Measurements from ENCODE around the gene ADA.

DNA sequence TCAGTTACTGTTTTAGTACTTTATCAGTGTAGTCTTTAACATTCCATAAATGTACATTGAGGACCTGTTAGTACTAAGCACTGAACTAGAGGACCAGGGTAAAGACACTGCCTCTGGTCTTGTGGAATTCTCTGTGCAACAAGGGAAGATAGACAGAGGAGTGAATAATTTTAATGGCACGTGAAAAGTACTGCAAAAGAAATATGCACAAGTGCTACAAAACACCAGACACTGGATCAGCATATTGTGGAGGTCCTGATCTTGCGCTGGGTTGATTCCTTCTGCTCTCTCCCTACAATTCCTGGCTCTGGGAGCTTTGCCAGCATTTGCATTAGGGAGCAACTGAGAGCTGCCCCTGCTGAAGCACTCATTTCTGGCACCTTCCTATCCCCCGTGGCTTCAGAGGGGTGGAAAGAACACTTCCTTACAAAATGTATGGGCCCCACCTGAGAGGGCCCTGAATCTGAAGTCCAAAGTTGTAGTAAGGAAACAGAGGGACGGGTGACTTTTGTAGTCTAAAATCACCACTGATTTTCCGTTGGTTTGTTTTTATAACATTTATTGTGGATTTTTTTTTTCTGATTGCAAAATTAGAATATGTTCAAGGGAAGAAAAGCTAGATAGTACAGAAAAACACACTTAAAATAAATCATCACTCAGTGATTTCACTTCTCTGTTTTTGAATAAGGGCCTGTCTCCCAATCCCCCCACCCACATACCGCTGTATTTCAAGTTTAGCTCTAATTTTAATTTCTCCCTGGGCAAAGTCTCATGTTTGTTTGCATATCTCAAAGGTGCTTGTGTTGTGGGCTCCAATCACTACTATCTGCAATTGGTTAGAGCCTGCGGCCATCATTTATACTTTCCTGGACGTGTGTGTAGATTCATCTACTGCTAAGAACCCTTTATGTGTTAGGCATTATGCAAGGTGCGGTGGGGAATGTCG, 64.2 kb downstream of the ADA start:
- TF ChIP-seq, protein P1, sequence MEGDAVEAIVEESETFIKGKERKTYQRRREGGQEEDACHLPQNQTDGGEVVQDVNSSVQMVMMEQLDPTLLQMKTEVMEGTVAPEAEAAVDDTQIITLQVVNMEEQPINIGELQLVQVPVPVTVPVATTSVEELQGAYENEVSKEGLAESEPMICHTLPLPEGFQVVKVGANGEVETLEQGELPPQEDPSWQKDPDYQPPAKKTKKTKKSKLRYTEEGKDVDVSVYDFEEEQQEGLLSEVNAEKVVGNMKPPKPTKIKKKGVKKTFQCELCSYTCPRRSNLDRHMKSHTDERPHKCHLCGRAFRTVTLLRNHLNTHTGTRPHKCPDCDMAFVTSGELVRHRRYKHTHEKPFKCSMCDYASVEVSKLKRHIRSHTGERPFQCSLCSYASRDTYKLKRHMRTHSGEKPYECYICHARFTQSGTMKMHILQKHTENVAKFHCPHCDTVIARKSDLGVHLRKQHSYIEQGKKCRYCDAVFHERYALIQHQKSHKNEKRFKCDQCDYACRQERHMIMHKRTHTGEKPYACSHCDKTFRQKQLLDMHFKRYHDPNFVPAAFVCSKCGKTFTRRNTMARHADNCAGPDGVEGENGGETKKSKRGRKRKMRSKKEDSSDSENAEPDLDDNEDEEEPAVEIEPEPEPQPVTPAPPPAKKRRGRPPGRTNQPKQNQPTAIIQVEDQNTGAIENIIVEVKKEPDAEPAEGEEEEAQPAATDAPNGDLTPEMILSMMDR (IDR thresholded peaks at IDR 0.05) = no peak
- no peak for TF ChIP-seq POLR2A (IDR thresholded peaks at IDR 0.05)
- no peak for TF ChIP-seq EP300 (IDR thresholded peaks at IDR 0.05)

Data from tibial nerve (tissue), 4 donors.